WTC11 (cell line): Measurements from ENCODE around the gene TAF3.

Experiments used
- ATF1 ChIP-seq: sonication (generic); formaldehyde crosslinking; IDR thresholded peaks from 2 replicates; pipeline ENCODE4 v1.8.1; 2023; ENCODE audit warnings: mild to moderate bottlenecking, moderate library complexity, missing genetic modification reagents
- CBFB ChIP-seq: sonication (generic); formaldehyde crosslinking; IDR thresholded peaks from 2 replicates; pipeline ENCODE4 v1.8.1; 2022; ENCODE audit warnings: mild to moderate bottlenecking, low read depth, missing genetic modification reagents
- GABPB1 ChIP-seq: sonication (generic); formaldehyde crosslinking; IDR thresholded peaks from 2 replicates; pipeline ENCODE4 v1.8.1; 2023; ENCODE audit warnings: mild to moderate bottlenecking, missing genetic modification reagents
- NR2C2 ChIP-seq: sonication (generic); formaldehyde crosslinking; IDR thresholded peaks from 2 replicates; pipeline ENCODE4 v1.8.0; 2022; ENCODE audit warnings: mild to moderate bottlenecking, missing genetic modification reagents
- ZNF317 ChIP-seq: sonication (generic); formaldehyde crosslinking; IDR thresholded peaks from 2 replicates; pipeline ENCODE4 v1.8.1; 2023; ENCODE audit warnings: low read depth, mild to moderate bottlenecking, moderate library complexity, missing genetic modification reagents, borderline replicate concordance
- ZNF423 ChIP-seq: fragments of 250-450 bp; sonication (Bioruptor Pico); IDR thresholded peaks from 2 replicates; pipeline ENCODE4 v2.1.2; 2022; ENCODE audit warnings: mild to moderate bottlenecking, moderate library complexity
- TF ChIP-seq, protein P1 (sequence below): sonication (generic); formaldehyde crosslinking; conservative IDR thresholded peaks from 2 replicates; pipeline ENCODE4 v1.8.1; 2022; ENCODE audit warnings: mild to moderate bottlenecking, missing genetic modification reagents
- TF ChIP-seq, protein P2 (sequence below): sonication (generic); formaldehyde crosslinking; IDR thresholded peaks from 2 replicates; pipeline ENCODE4 v1.8.1; 2023; ENCODE audit warnings: mild to moderate bottlenecking, missing genetic modification reagents, moderate library complexity
- TF ChIP-seq, protein P3 (sequence below): fragments of 200-600 bp; IDR thresholded peaks from 2 replicates; pipeline ENCODE4 v1.8.0; 2022; ENCODE audit warnings: antibody characterized with exemption
- TF ChIP-seq, protein P4 (sequence below): sonication (generic); formaldehyde crosslinking; IDR thresholded peaks from 2 replicates; pipeline ENCODE4 v1.8.1; 2023; ENCODE audit warnings: mild to moderate bottlenecking, moderate library complexity, missing genetic modification reagents
- TF ChIP-seq, protein P5 (sequence below): sonication (generic); formaldehyde crosslinking; IDR thresholded peaks from 2 replicates; pipeline ENCODE4 v1.8.0; 2022; ENCODE audit warnings: mild to moderate bottlenecking, missing genetic modification reagents
- TF ChIP-seq, protein P6 (sequence below): fragments of 250-450 bp; sonication (Bioruptor Pico); IDR thresholded peaks from 2 replicates; pipeline ENCODE4 v1.8.0; 2021; ENCODE audit warnings: mild to moderate bottlenecking
- TF ChIP-seq, protein P7 (sequence below): fragments of 250-450 bp; sonication (Bioruptor Pico); IDR thresholded peaks from 2 replicates; pipeline ENCODE4 v1.9.0; 2021; ENCODE audit warnings: moderate library complexity, mild to moderate bottlenecking, inconsistent platforms, borderline replicate concordance

DNA sequence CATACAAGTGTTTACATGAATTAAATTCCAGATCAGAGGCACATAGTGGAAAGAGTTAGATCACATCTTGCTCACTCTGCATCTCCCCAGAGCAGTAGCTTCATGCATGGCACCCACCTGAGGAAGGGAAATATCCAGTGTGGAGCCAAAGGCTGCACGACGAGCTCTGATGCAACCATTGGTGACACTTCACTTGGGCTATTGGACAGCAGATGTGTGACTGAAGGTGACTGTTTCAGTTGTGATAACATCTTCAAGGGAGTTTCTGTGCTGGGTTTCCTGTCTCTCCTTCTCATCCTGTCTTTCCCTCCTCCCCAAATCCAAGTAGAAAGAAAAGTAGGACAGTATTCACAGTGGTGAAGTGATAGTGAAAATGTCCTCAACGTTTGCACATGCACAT is 115.0 kb downstream of the TAF3 start:
- TF ChIP-seq, protein P1, sequence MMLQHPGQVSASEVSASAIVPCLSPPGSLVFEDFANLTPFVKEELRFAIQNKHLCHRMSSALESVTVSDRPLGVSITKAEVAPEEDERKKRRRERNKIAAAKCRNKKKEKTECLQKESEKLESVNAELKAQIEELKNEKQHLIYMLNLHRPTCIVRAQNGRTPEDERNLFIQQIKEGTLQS (CRISPR knock-in tag) = no peak
- TF ChIP-seq ATF1 = no peak
- TF ChIP-seq, protein P2, sequence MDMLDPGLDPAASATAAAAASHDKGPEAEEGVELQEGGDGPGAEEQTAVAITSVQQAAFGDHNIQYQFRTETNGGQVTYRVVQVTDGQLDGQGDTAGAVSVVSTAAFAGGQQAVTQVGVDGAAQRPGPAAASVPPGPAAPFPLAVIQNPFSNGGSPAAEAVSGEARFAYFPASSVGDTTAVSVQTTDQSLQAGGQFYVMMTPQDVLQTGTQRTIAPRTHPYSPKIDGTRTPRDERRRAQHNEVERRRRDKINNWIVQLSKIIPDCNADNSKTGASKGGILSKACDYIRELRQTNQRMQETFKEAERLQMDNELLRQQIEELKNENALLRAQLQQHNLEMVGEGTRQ (CRISPR knock-in tag) = no peak
- TF ChIP-seq, protein P3, sequence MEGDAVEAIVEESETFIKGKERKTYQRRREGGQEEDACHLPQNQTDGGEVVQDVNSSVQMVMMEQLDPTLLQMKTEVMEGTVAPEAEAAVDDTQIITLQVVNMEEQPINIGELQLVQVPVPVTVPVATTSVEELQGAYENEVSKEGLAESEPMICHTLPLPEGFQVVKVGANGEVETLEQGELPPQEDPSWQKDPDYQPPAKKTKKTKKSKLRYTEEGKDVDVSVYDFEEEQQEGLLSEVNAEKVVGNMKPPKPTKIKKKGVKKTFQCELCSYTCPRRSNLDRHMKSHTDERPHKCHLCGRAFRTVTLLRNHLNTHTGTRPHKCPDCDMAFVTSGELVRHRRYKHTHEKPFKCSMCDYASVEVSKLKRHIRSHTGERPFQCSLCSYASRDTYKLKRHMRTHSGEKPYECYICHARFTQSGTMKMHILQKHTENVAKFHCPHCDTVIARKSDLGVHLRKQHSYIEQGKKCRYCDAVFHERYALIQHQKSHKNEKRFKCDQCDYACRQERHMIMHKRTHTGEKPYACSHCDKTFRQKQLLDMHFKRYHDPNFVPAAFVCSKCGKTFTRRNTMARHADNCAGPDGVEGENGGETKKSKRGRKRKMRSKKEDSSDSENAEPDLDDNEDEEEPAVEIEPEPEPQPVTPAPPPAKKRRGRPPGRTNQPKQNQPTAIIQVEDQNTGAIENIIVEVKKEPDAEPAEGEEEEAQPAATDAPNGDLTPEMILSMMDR = no peak
- no peak for TF ChIP-seq ZNF317 (CRISPR knock-in tag)
- TF ChIP-seq, protein P4, sequence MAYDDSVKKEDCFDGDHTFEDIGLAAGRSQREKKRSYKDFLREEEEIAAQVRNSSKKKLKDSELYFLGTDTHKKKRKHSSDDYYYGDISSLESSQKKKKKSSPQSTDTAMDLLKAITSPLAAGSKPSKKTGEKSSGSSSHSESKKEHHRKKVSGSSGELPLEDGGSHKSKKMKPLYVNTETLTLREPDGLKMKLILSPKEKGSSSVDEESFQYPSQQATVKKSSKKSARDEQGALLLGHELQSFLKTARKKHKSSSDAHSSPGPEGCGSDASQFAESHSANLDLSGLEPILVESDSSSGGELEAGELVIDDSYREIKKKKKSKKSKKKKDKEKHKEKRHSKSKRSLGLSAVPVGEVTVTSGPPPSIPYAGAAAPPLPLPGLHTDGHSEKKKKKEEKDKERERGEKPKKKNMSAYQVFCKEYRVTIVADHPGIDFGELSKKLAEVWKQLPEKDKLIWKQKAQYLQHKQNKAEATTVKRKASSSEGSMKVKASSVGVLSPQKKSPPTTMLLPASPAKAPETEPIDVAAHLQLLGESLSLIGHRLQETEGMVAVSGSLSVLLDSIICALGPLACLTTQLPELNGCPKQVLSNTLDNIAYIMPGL (CRISPR knock-in tag) = no peak
- no peak for TF ChIP-seq ZNF423 (CRISPR knock-in tag)
- no peak for TF ChIP-seq CBFB
- TF ChIP-seq, protein P5, sequence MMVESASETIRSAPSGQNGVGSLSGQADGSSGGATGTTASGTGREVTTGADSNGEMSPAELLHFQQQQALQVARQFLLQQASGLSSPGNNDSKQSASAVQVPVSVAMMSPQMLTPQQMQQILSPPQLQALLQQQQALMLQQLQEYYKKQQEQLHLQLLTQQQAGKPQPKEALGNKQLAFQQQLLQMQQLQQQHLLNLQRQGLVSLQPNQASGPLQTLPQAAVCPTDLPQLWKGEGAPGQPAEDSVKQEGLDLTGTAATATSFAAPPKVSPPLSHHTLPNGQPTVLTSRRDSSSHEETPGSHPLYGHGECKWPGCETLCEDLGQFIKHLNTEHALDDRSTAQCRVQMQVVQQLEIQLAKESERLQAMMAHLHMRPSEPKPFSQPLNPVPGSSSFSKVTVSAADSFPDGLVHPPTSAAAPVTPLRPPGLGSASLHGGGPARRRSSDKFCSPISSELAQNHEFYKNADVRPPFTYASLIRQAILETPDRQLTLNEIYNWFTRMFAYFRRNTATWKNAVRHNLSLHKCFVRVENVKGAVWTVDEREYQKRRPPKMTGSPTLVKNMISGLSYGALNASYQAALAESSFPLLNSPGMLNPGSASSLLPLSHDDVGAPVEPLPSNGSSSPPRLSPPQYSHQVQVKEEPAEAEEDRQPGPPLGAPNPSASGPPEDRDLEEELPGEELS (CRISPR knock-in tag) = no peak
- peak; percentile 49; the same call in 1 of the 2 replicates for TF ChIP-seq GABPB1 (CRISPR knock-in tag)
- TF ChIP-seq, protein P6, sequence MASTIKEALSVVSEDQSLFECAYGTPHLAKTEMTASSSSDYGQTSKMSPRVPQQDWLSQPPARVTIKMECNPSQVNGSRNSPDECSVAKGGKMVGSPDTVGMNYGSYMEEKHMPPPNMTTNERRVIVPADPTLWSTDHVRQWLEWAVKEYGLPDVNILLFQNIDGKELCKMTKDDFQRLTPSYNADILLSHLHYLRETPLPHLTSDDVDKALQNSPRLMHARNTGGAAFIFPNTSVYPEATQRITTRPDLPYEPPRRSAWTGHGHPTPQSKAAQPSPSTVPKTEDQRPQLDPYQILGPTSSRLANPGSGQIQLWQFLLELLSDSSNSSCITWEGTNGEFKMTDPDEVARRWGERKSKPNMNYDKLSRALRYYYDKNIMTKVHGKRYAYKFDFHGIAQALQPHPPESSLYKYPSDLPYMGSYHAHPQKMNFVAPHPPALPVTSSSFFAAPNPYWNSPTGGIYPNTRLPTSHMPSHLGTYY (CRISPR knock-in tag) = no peak
- TF ChIP-seq NR2C2 (CRISPR knock-in tag) = no peak
- TF ChIP-seq, protein P7, sequence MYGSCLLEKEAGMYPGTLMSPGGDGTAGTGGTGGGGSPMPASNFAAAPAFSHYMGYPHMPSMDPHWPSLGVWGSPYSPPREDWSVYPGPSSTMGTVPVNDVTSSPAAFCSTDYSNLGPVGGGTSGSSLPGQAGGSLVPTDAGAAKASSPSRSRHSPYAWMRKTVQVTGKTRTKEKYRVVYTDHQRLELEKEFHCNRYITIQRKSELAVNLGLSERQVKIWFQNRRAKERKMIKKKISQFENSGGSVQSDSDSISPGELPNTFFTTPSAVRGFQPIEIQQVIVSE (CRISPR knock-in tag) = no peak
